Thoracic aorta (tissue), 2 donors: ENCODE data around the gene SLC44A1. TPM values are rescaled to one million over a fixed set of nuclear protein-coding genes. Genes with fewer than 3 reads are reported as not detected.

Source experiments
- ATAC-seq: fragments of 150-250 bp; one replicate; pipeline ENCODE4 v1.8.0; 2017; ENCODE audit warnings: low read depth; ENCODE audit not compliant: insufficient number of reproducible peaks, low FRiP score
- DNase-seq: peaks from one replicate; pipeline ENCODE4 v3.0.0-alpha.2; 2020; ENCODE audit warnings: low spot score
- H3K27ac ChIP-seq, 2 donors: fragments of 200-600 bp; sonication (generic); 1 replicate in 1 of 2; 2 replicates in 1 of 2; pipeline ENCODE4 v1.5.1; 2016; ENCODE audit warnings: mild to moderate bottlenecking in 2 of 2, moderate library complexity in 2 of 2
- H3K27me3 ChIP-seq: fragments of 200-600 bp; sonication (generic); replicated peaks from 2 replicates; pipeline ENCODE4 v1.6.0; 2016; ENCODE audit warnings: mild to moderate bottlenecking; ENCODE audit not compliant: insufficient read depth
- H3K36me3 ChIP-seq: fragments of 200-600 bp; sonication (generic); one replicate; pipeline ENCODE4 v1.5.1; 2016
- H3K4me1 ChIP-seq, 2 donors: fragments of 200-600 bp; sonication (generic); 1 replicate in 1 of 2; 2 replicates in 1 of 2; pipeline versions ENCODE4 v1.5.1 to v1.6.0; 2016; ENCODE audit warnings: low read depth in 2 of 2, mild to moderate bottlenecking in 1 of 2; ENCODE audit not compliant: control insufficient read depth in 1 of 2
- H3K4me3 ChIP-seq: fragments of 200-600 bp; sonication (generic); 2 replicates; pipeline ENCODE4 v1.5.1; 2016; ENCODE audit warnings: mild to moderate bottlenecking
- H3K9me3 ChIP-seq: fragments of 200-600 bp; sonication (generic); 2 replicates; pipeline ENCODE4 v1.5.1; 2016
- CTCF ChIP-seq: fragments of 200-600 bp; sonication (generic); IDR thresholded peaks from one replicate; pipeline ENCODE4 v1.5.1; 2019; ENCODE audit warnings: antibody characterized with exemption
- total RNA-seq, 2 donors: library from RNA; depleted of rRNA; stranded (reverse); fragments of >200 nt; gene quantifications; one replicate each; pipeline versions ENCODE4 v1.1.0 to v1.2.3, GENCODE V29; 2016

The SLC44A1 gene
- total RNA-seq, 2 donors from 2014 or later, result 33.9 to 58.8 TPM

- Histone ChIP-seq H3K27ac (peak overlapping the region in 1 of 2 donors; percentile 40), H3K9me3 (no peaks in the 10 kb centered on the region), H3K4me3 (peak overlapping the region; percentile 2), H3K36me3 (no peaks in the 10 kb centered on the region), H3K27me3 (no peaks in the 10 kb centered on the region), H3K4me1 (peaks cover 19 to 32% of the 10 kb centered on the region in 2 donors)
- TF ChIP-seq CTCF, result no peak
- DNase-seq (no peak), ATAC-seq (no peak)
Observed at GRCh38 chr9:105242062-105242461, 2.4 kb upstream of the SLC44A1 start.

- Histone ChIP-seq H3K4me1 (peaks cover 19 to 37% of the 10 kb centered on the region in 2 donors), H3K36me3 (no peaks in the 10 kb centered on the region), H3K27me3 (no peaks in the 10 kb centered on the region), H3K9me3 (no peaks in the 10 kb centered on the region), H3K27ac (peak overlapping the region; percentile 14 to 40), H3K4me3 (peak overlapping the region; percentile 2)
- DNase-seq, result no peak
- no peak for TF ChIP-seq CTCF
- ATAC-seq, result no peak
Observed at GRCh38 chr9:105242557-105242956, 1.9 kb upstream of the SLC44A1 start.

GRCh38 chr9:105243015-105243686, 1.3 kb upstream of the SLC44A1 start:
- no peak for TF ChIP-seq CTCF
- Histone ChIP-seq H3K27me3 (no peaks in the 10 kb centered on the region), H3K9me3 (no peaks in the 10 kb centered on the region), H3K4me1 (peaks cover 22 to 37% of the 10 kb centered on the region in 2 donors), H3K27ac (peak overlapping the region; percentile 14 to 40), H3K4me3 (peak overlapping the region; percentile 90), H3K36me3 (no peaks in the 10 kb centered on the region)
- ATAC-seq (no peak), DNase-seq (no peak)

- Histone ChIP-seq H3K4me3 (peak overlapping the region; percentile 90), H3K4me1 (peaks cover 22 to 37% of the 10 kb centered on the region in 2 donors), H3K27me3 (no peaks in the 10 kb centered on the region), H3K36me3 (no peaks in the 10 kb centered on the region), H3K27ac (peak overlapping the region; percentile 69 to 87), H3K9me3 (no peaks in the 10 kb centered on the region)
- DNase-seq, result no peak
- TF ChIP-seq CTCF, result no peak
- ATAC-seq, result no peak
Observed at GRCh38 chr9:105244734-105245028, 230 bp downstream of the SLC44A1 start.

- Histone ChIP-seq H3K27ac (peak overlapping the region; percentile 69 to 87), H3K4me1 (peaks cover 22 to 37% of the 10 kb centered on the region in 2 donors), H3K27me3 (no peaks in the 10 kb centered on the region), H3K36me3 (no peaks in the 10 kb centered on the region), H3K4me3 (peak overlapping the region; percentile 90), H3K9me3 (no peaks in the 10 kb centered on the region)
- no peak for DNase-seq
- no peak for ATAC-seq
- no peak for TF ChIP-seq CTCF
Observed at GRCh38 chr9:105245029-105245890, 809 bp downstream of the SLC44A1 start.
